ENCODE results near the gene CIDEA. TPM values are rescaled to one million over a fixed set of nuclear protein-coding genes. Genes with fewer than 3 reads are reported as not detected.
A peak's percentile ranks its signal among the peaks of the same experiment; 100 is the strongest.

Gene CIDEA
- total RNA-seq, 1 experiment from 2014 or later: not detected

- no TSS peak for BruUV-seq (replicated peaks)
- Histone ChIP-seq H3K9me2 (replicated peaks; ENCODE audit: low read length) (no peaks in the 10 kb centered on the region), H3K9ac (ENCODE audit: low read length) (no peak overlapping the region), H3K27ac (ENCODE audit: low read length) (no peak overlapping the region), H2AFZ (ENCODE audit: low read length) (no peak overlapping the region), H3F3A (ENCODE audit: low read length, unreplicated experiment) (no peaks in the 10 kb centered on the region), H3K79me2 (ENCODE audit: low read length) (no peaks in the 10 kb centered on the region), H3K4me2 (ENCODE audit: low read length) (no peak overlapping the region), H3K36me3 (ENCODE audit: low read depth, low read length) (no peaks in the 10 kb centered on the region), H4K20me1 (ENCODE audit: low read length) (no peaks in the 10 kb centered on the region), H3K27me3 (ENCODE audit: low read length) (no peaks in the 10 kb centered on the region), H3K4me1 (ENCODE audit: insufficient read depth, low read length) (peaks cover 24% of the 10 kb centered on the region), H3K9me3 (ENCODE audit: low read length) (no peaks in the 10 kb centered on the region), H3K4me3 (ENCODE audit: low read length) (no peak overlapping the region)
- TF ChIP-seq EZH2phosphoT487 (IDR thresholded peaks at IDR 0.05; ENCODE audit: borderline replicate concordance, low read length): no peak
- DNase-seq (no peak), ATAC-seq (no peak)
- CTCF ChIA-PET: interaction anchor here (0.5 to 1.1 kb wide), 3 partner anchors 7 to 68 kb away, joined by 3 to 10 read pairs (median 5); no protein-coding TSS in a partner anchor
- intact Hi-C loops (cut with micrococcal nuclease): no loop called here
- POLR2A ChIA-PET (ENCODE audit: unreplicated experiment): no interaction called here
Observed at GRCh38 chr18:12278741-12279682, 24.9 kb downstream of the CIDEA start.

DNA sequence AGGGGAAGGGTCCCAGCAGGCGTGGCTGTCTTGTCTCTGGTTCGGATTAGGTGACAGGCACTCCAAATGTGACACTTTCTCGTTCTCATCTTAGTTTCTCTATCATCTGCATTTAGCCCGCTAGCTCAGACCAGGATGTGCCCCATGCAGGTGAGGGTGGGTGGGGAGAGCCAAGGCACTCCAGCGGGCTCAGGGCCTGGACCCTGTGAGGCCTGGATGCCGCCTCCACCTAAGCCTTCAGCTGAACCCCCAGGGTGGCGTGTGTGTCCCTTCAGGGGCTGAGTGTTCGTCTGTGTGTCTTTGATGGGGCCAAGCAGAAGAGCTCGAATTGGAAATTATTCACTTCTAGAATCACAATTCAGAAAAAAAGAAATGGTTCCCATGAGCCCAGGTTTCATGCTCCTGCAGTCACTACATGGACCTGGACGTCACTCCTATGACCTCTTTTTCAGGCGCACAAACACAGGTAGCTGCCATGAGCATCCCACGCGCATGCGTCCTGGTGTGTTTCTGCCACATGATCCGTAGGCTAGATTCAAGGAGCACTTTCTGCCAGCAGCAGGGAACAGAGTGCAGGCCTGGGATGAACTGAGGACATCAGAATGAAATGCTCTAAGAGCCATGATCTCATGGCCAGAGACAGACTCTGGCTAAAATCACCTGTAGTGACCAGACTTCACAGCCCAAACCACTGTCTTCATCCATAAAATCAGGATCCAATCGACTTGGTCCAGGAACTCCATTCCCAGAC is 25.8 kb downstream of the CIDEA start:
- no peak for DNase-seq
- no peaks in the 10 kb centered on the region for H3K79me2 ChIP-seq (ENCODE audit: low read length)
- no peak overlapping the region for H3K27ac ChIP-seq (ENCODE audit: low read length)
- no peaks in the 10 kb centered on the region for H4K20me1 ChIP-seq (ENCODE audit: low read length)
- H3K9ac ChIP-seq (ENCODE audit: low read length): no peak overlapping the region
- H3K27me3 ChIP-seq (ENCODE audit: low read length): no peaks in the 10 kb centered on the region
- H3K4me3 ChIP-seq (ENCODE audit: low read length): no peak overlapping the region
- no peak overlapping the region for H2AFZ ChIP-seq (ENCODE audit: low read length)
- CTCF ChIA-PET: interaction anchor here (1.1 kb wide), 1 partner anchor 8 kb away, joined by 5 read pairs; no protein-coding TSS in a partner anchor
- H3K36me3 ChIP-seq (ENCODE audit: low read depth, low read length): no peaks in the 10 kb centered on the region
- no peak overlapping the region for H3K4me2 ChIP-seq (ENCODE audit: low read length)
- POLR2A ChIA-PET (ENCODE audit: unreplicated experiment): no interaction called here
- H3K9me3 ChIP-seq (ENCODE audit: low read length): no peaks in the 10 kb centered on the region
- BruUV-seq (replicated peaks): no TSS peak
- no peaks in the 10 kb centered on the region for H3F3A ChIP-seq (ENCODE audit: low read length, unreplicated experiment)
- no peaks in the 10 kb centered on the region for H3K9me2 ChIP-seq (replicated peaks; ENCODE audit: low read length)
- no peak for TF ChIP-seq EZH2phosphoT487 (IDR thresholded peaks at IDR 0.05; ENCODE audit: borderline replicate concordance, low read length)
- no peak for TF ChIP-seq CTCF (conservative IDR thresholded peaks at IDR 0.05; ENCODE audit: low read depth, low read length)
- no peak for TF ChIP-seq EZH2 (IDR thresholded peaks at IDR 0.05; ENCODE audit: low read length, unreplicated experiment)
- H3K4me1 ChIP-seq (ENCODE audit: insufficient read depth, low read length): peaks cover 29% of the 10 kb centered on the region
- ATAC-seq: no peak
- intact Hi-C loops (cut with micrococcal nuclease): loop anchor here (5.0 kb wide), 1 partner anchor 57 kb away; no protein-coding TSS in a partner anchor

- intact Hi-C loops (cut with micrococcal nuclease): loop anchor here (2.0 to 5.0 kb wide), 2 partner anchors 55 to 95 kb away; partner anchors contain the start of gene AFG3L2
- Histone ChIP-seq H3K9me3 (ENCODE audit: low read length) (no peaks in the 10 kb centered on the region), H2AFZ (ENCODE audit: low read length) (peak overlapping the region; percentile 17; the same call in 1 of the 2 replicates), H3K36me3 (ENCODE audit: low read depth, low read length) (no peaks in the 10 kb centered on the region), H3F3A (ENCODE audit: low read length, unreplicated experiment) (no peaks in the 10 kb centered on the region), H4K20me1 (ENCODE audit: low read length) (no peaks in the 10 kb centered on the region), H3K4me1 (ENCODE audit: insufficient read depth, low read length) (peaks cover 29% of the 10 kb centered on the region), H3K9ac (ENCODE audit: low read length) (no peak overlapping the region), H3K9me2 (replicated peaks; ENCODE audit: low read length) (no peaks in the 10 kb centered on the region), H3K79me2 (ENCODE audit: low read length) (no peaks in the 10 kb centered on the region), H3K4me3 (ENCODE audit: low read length) (no peak overlapping the region), H3K27me3 (ENCODE audit: low read length) (no peaks in the 10 kb centered on the region), H3K27ac (ENCODE audit: low read length) (peak overlapping the region; percentile 33), H3K4me2 (ENCODE audit: low read length) (peak overlapping the region; percentile 23)
- ChIA-PET POLR2A (ENCODE audit: unreplicated experiment) (interaction anchor here (0.6 to 1.8 kb wide), 3 partner anchors 10 to 95 kb away, joined by 3 to 12 read pairs (median 6); partner anchors contain the start of gene AFG3L2), CTCF (interaction anchor here (0.5 to 1.4 kb wide), 5 partner anchors 10 to 301 kb away, joined by 3 to 23 read pairs (median 4); partner anchors contain the start of gene IMPA2)
- ATAC-seq: 0 out of 2 replicates have a peak, but pooled peaks have one; percentile 1
- TF ChIP-seq EZH2phosphoT487 (IDR thresholded peaks at IDR 0.05; ENCODE audit: borderline replicate concordance, low read length) (no peak), EZH2 (IDR thresholded peaks at IDR 0.05; ENCODE audit: low read length, unreplicated experiment) (no peak), CTCF (conservative IDR thresholded peaks at IDR 0.05; ENCODE audit: low read depth, low read length) (no peak)
- no peak for DNase-seq
- no TSS peak for BruUV-seq (replicated peaks)
Observed at GRCh38 chr18:12281861-12282260, 27.7 kb downstream of the CIDEA start.

Measured in PC-3 (cell line).